Type B pancreatic cell (in vitro differentiated cells): Measurements from ENCODE around the gene MYH1. TPM values are rescaled to one million over a fixed set of nuclear protein-coding genes. Genes with fewer than 3 reads are reported as not detected.

Source experiments
- DNase-seq: peaks from one replicate; pipeline ENCODE4 v3.0.0; 2021; ENCODE audit warnings: mixed read lengths; ENCODE audit not compliant: unreplicated experiment; ENCODE audit errors: extremely low spot score
- H3K27ac Mint-ChIP-seq: 2 replicates; pipeline ENCODE4 v1.8.0; 2021; ENCODE audit warnings: mild to moderate bottlenecking, mixed read lengths
- H3K27me3 Mint-ChIP-seq: 2 replicates; pipeline ENCODE4 v1.8.0; 2021; ENCODE audit warnings: mixed read lengths
- H3K36me3 Mint-ChIP-seq: 2 replicates; pipeline ENCODE4 v1.8.0; 2021; ENCODE audit warnings: mixed read lengths
- H3K4me1 Mint-ChIP-seq: one replicate; pipeline ENCODE4 v1.8.0; 2021; ENCODE audit warnings: mixed read lengths; ENCODE audit not compliant: unreplicated experiment
- H3K4me3 Mint-ChIP-seq: 2 replicates; pipeline ENCODE4 v1.8.0; 2021; ENCODE audit warnings: mild to moderate bottlenecking, mixed read lengths
- H3K9me3 Mint-ChIP-seq: 2 replicates; pipeline ENCODE4 v1.8.0; 2021; ENCODE audit warnings: mixed read lengths
- total RNA-seq: library from RNA; stranded (reverse); gene quantifications from 2 replicates; pipeline ENCODE4 v1.2.1, GENCODE V29; 2021; ENCODE audit warnings: low replicate concordance
- TF ChIP-seq, protein P1 (sequence below): fragments of 200-600 bp; sonication (generic); conservative IDR thresholded peaks from 2 replicates; pipeline ENCODE4 v1.5.0; 2021; ENCODE audit warnings: antibody characterized with exemption, mild to moderate bottlenecking

The MYH1 gene
- total RNA-seq, 1 donor from 2014 or later = not detected

- no peaks in the 10 kb centered on the region for H3K4me1 Mint-ChIP-seq
- H3K27me3 Mint-ChIP-seq = peaks cover 8% of the 10 kb centered on the region
- no peaks in the 10 kb centered on the region for H3K36me3 Mint-ChIP-seq
- H3K4me3 Mint-ChIP-seq = no peak overlapping the region
- TF ChIP-seq, protein P1, sequence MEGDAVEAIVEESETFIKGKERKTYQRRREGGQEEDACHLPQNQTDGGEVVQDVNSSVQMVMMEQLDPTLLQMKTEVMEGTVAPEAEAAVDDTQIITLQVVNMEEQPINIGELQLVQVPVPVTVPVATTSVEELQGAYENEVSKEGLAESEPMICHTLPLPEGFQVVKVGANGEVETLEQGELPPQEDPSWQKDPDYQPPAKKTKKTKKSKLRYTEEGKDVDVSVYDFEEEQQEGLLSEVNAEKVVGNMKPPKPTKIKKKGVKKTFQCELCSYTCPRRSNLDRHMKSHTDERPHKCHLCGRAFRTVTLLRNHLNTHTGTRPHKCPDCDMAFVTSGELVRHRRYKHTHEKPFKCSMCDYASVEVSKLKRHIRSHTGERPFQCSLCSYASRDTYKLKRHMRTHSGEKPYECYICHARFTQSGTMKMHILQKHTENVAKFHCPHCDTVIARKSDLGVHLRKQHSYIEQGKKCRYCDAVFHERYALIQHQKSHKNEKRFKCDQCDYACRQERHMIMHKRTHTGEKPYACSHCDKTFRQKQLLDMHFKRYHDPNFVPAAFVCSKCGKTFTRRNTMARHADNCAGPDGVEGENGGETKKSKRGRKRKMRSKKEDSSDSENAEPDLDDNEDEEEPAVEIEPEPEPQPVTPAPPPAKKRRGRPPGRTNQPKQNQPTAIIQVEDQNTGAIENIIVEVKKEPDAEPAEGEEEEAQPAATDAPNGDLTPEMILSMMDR = peak; percentile 32
- H3K9me3 Mint-ChIP-seq = no peaks in the 10 kb centered on the region
- DNase-seq = no peak
- no peak overlapping the region for H3K27ac Mint-ChIP-seq
These were observed 4.9 kb downstream of the MYH1 start for GRCh38 chr17:10513299-10514067.

- DNase-seq = no peak
- no peaks in the 10 kb centered on the region for H3K36me3 Mint-ChIP-seq
- H3K27ac Mint-ChIP-seq = no peak overlapping the region
- H3K4me1 Mint-ChIP-seq = no peaks in the 10 kb centered on the region
- no peaks in the 10 kb centered on the region for H3K9me3 Mint-ChIP-seq
- no peak overlapping the region for H3K4me3 Mint-ChIP-seq
- TF ChIP-seq, protein P1 = no peak
- peaks cover 5% of the 10 kb centered on the region for H3K27me3 Mint-ChIP-seq
These were observed 5.5 kb downstream of the MYH1 start for GRCh38 chr17:10512856-10513255.

DNA sequence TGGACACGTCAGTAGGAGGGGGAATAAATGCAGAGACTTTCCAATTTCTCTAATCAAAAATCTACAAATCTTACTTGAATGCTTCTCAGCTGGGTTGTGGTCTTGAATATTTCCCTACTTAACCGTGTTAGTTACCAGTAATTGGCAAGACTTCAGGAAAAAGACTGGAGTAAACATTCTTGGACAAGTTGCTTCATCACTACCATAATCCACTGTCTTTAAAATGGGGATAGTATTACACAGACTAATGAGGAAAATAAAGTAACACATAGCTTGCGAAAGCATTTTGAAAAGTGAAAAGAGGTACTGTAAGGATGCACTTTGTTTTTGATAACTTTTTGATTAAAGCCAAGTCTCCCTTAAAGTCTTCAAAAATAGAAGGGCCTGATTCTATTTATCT lies 18.4 kb downstream of the MYH1 start:
- no peaks in the 10 kb centered on the region for H3K36me3 Mint-ChIP-seq
- H3K27me3 Mint-ChIP-seq = peaks cover 8% of the 10 kb centered on the region
- DNase-seq = no peak
- H3K4me3 Mint-ChIP-seq = no peak overlapping the region
- H3K4me1 Mint-ChIP-seq = no peaks in the 10 kb centered on the region
- no peak overlapping the region for H3K27ac Mint-ChIP-seq
- TF ChIP-seq, protein P1 = no peak
- H3K9me3 Mint-ChIP-seq = no peaks in the 10 kb centered on the region

- Mint-ChIP-seq H3K9me3 (peaks cover 10% of the 10 kb centered on the region), H3K4me1 (no peaks in the 10 kb centered on the region), H3K4me3 (no peak overlapping the region), H3K36me3 (no peaks in the 10 kb centered on the region), H3K27ac (no peak overlapping the region), H3K27me3 (peaks cover 8% of the 10 kb centered on the region)
- no peak for DNase-seq
- TF ChIP-seq, protein P1 = no peak
These were observed 26.3 kb downstream of the MYH1 start for GRCh38 chr17:10492004-10492403.

GRCh38 chr17:10482252-10482651 lies 36.1 kb downstream of the MYH1 start:
- TF ChIP-seq, protein P1 = no peak
- no peak overlapping the region for H3K4me3 Mint-ChIP-seq
- DNase-seq = no peak
- H3K27ac Mint-ChIP-seq = no peak overlapping the region
- H3K4me1 Mint-ChIP-seq = no peaks in the 10 kb centered on the region
- H3K9me3 Mint-ChIP-seq = peaks cover 10% of the 10 kb centered on the region
- peaks cover 6% of the 10 kb centered on the region for H3K27me3 Mint-ChIP-seq
- no peaks in the 10 kb centered on the region for H3K36me3 Mint-ChIP-seq
